Parathyroid adenoma (tissue), 2 donors: ENCODE results near the gene SYNGR2.

Experiments used
- H2AFZ ChIP-seq: fragments of 300-600 bp; sonication (generic); one replicate; pipeline ENCODE4 v1.7.0; 2017; ENCODE audit warnings: antibody characterized with exemption, mild to moderate bottlenecking
- H3K27ac ChIP-seq: fragments of 300-600 bp; sonication (generic); one replicate; pipeline ENCODE4 v1.7.0; 2017
- H3K27me3 ChIP-seq: fragments of 300-600 bp; sonication (generic); one replicate; pipeline ENCODE4 v1.7.0; 2017; ENCODE audit warnings: low read length; ENCODE audit not compliant: control insufficient read depth, insufficient read depth
- H3K36me3 ChIP-seq: fragments of 300-600 bp; sonication (generic); one replicate; pipeline ENCODE4 v1.7.0; 2017; ENCODE audit warnings: low read length; ENCODE audit not compliant: control insufficient read depth, insufficient read depth
- H3K4me1 ChIP-seq: fragments of 300-600 bp; sonication (generic); one replicate; pipeline ENCODE4 v1.7.0; 2017; ENCODE audit warnings: control low read depth
- H3K4me2 ChIP-seq: fragments of 300-600 bp; sonication (generic); one replicate; pipeline ENCODE4 v1.7.0; 2017; ENCODE audit warnings: low read length
- H3K4me3 ChIP-seq: fragments of 300-600 bp; sonication (generic); one replicate; pipeline ENCODE4 v1.7.0; 2017; ENCODE audit warnings: low read depth, low read length
- H3K79me2 ChIP-seq: fragments of 300-600 bp; sonication (generic); one replicate; pipeline ENCODE4 v1.7.0; 2017; ENCODE audit warnings: control low read depth
- H3K9ac ChIP-seq: fragments of 300-600 bp; sonication (generic); one replicate; pipeline ENCODE4 v1.7.0; 2017; ENCODE audit warnings: mild to moderate bottlenecking
- H3K9me3 ChIP-seq: fragments of 300-600 bp; sonication (generic); one replicate; pipeline ENCODE4 v1.7.0; 2017; ENCODE audit warnings: low read length; ENCODE audit not compliant: control insufficient read depth
- CTCF ChIP-seq: fragments of 300-600 bp; sonication (generic); IDR thresholded peaks from one replicate; pipeline ENCODE4 v1.7.0; 2017; ENCODE audit warnings: antibody characterized with exemption, mild to moderate bottlenecking
- donor health status: primary hyperparathyroidism.

Gene SYNGR2

DNA sequence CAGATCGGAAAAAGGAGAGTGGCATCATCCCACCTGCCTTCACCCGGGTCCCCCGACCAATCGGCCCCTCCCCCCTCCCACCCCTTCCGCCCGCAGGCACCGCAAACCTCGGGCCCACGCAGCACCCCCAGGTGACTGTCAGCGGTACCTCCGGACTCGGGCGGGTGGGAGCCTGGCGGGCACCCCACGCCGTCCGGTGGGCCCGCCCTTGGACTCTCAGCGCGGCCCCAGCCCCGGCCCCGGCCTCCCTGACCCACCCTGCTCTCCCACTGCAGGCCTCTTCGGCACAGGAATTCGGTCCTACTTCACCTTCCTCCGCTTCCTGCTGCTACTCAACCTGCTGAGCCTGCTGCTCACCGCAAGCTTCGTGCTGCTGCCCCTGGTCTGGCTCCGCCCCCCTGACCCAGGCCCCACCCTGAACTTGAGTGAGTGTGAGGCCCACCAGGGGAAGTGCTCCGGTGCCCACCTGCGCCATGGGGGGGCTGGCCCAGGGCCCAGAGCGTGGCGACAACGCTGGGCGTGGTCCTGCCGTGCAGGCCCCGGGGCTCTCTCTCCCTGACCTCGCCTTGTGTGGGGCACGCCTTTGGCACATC, 36.2 kb upstream of the SYNGR2 start:
- Histone ChIP-seq H2AFZ (peak overlapping the region; percentile 46), H3K27ac (no peak overlapping the region), H3K4me1 (peaks cover 4% of the 10 kb centered on the region), H3K27me3 (no peaks in the 10 kb centered on the region), H3K79me2 (no peaks in the 10 kb centered on the region), H3K4me2 (no peak overlapping the region), H3K36me3 (no peaks in the 10 kb centered on the region), H3K4me3 (no peak overlapping the region), H3K9me3 (no peaks in the 10 kb centered on the region), H3K9ac (no peak overlapping the region)
- no peak for TF ChIP-seq CTCF

- H3K4me1 ChIP-seq, result peaks cover 4% of the 10 kb centered on the region
Measured at GRCh38 chr17:78132767-78133178, 35.6 kb upstream of the SYNGR2 start.

GRCh38 chr17:78133179-78133951, 35.0 kb upstream of the SYNGR2 start:
- H2AFZ ChIP-seq, result no peak overlapping the region
- H3K27me3 ChIP-seq, result no peaks in the 10 kb centered on the region
- no peak overlapping the region for H3K4me3 ChIP-seq
- no peak for TF ChIP-seq CTCF
- no peaks in the 10 kb centered on the region for H3K36me3 ChIP-seq
- no peaks in the 10 kb centered on the region for H3K79me2 ChIP-seq
- no peak overlapping the region for H3K9ac ChIP-seq
- H3K9me3 ChIP-seq, result no peaks in the 10 kb centered on the region
- peaks cover 4% of the 10 kb centered on the region for H3K4me1 ChIP-seq
- no peak overlapping the region for H3K27ac ChIP-seq
- H3K4me2 ChIP-seq, result no peak overlapping the region

More at GRCh38 chr17:78132767-78133178, 35.6 kb upstream of the SYNGR2 start:
- H2AFZ ChIP-seq, result no peak overlapping the region
- no peak overlapping the region for H3K4me2 ChIP-seq
- H3K4me3 ChIP-seq, result no peak overlapping the region
- H3K9ac ChIP-seq, result no peak overlapping the region
- H3K27me3 ChIP-seq, result no peaks in the 10 kb centered on the region
- TF ChIP-seq CTCF, result no peak
- H3K79me2 ChIP-seq, result no peaks in the 10 kb centered on the region
- H3K36me3 ChIP-seq, result no peaks in the 10 kb centered on the region
- H3K27ac ChIP-seq, result no peak overlapping the region
- H3K9me3 ChIP-seq, result no peaks in the 10 kb centered on the region

DNA sequence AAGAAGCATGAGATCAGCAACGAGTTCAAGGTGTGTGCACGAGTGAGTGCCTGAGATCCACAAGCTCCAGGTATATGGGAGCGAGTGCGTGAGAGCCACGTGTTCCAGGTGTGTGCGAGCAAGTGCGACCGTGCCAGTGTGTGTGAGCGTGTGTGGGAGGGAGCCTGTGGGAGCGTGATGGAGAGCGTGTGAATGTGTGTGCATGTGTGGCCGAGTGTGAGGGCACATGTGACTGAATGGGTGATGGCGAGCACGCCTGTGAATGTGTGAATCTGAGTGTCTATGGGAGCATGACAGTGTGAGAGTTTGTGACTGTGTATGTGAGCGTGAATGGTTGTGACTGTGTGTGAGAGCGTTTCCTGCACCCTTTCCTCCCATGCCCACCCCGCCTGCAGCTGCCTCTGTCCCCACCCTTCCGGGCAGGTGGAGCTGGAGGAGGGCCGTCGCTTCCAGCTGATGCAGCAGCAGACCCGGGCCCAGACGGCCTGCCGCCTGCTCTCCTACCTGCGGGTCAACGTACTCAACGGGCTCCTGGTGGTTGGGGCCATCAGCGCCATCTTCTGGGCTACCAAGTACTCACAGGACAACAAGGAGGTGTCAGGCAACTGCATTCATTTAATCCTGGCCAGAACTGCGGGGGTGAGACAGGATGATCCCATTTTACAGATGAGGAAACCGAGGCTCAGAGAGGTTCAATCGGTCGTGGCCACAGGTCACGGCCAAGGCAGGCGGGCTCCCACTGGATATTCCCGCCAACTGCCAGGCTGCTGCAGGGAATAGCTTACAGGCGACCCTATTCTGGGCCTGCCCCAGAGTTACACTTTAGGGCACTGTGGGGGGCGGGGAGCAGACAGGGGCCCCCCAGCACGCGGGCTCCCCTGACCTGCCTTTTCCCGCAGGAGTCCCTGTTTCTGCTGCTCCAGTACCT, 34.1 kb upstream of the SYNGR2 start:
- no peaks in the 10 kb centered on the region for H3K9me3 ChIP-seq
- no peaks in the 10 kb centered on the region for H3K27me3 ChIP-seq
- no peak overlapping the region for H3K4me2 ChIP-seq
- H3K9ac ChIP-seq, result no peak overlapping the region
- TF ChIP-seq CTCF, result peak; percentile 14
- H3K36me3 ChIP-seq, result no peaks in the 10 kb centered on the region
- H3K27ac ChIP-seq, result no peak overlapping the region
- no peaks in the 10 kb centered on the region for H3K79me2 ChIP-seq
- peaks cover 1% of the 10 kb centered on the region for H3K4me1 ChIP-seq
- H2AFZ ChIP-seq, result no peak overlapping the region
- no peak overlapping the region for H3K4me3 ChIP-seq
